ENCODE results near the gene ADIPOR2. TPM values are rescaled to one million over a fixed set of nuclear protein-coding genes. Genes with fewer than 3 reads are reported as not detected.

Gene ADIPOR2
- total RNA-seq, 1 donor from 2014 or later, result 46.6 TPM

- no peak for DNase-seq (ENCODE audit: low spot score)
Observed at GRCh38 chr12:1773937-1774655, 83.2 kb downstream of the ADIPOR2 start.

DNA sequence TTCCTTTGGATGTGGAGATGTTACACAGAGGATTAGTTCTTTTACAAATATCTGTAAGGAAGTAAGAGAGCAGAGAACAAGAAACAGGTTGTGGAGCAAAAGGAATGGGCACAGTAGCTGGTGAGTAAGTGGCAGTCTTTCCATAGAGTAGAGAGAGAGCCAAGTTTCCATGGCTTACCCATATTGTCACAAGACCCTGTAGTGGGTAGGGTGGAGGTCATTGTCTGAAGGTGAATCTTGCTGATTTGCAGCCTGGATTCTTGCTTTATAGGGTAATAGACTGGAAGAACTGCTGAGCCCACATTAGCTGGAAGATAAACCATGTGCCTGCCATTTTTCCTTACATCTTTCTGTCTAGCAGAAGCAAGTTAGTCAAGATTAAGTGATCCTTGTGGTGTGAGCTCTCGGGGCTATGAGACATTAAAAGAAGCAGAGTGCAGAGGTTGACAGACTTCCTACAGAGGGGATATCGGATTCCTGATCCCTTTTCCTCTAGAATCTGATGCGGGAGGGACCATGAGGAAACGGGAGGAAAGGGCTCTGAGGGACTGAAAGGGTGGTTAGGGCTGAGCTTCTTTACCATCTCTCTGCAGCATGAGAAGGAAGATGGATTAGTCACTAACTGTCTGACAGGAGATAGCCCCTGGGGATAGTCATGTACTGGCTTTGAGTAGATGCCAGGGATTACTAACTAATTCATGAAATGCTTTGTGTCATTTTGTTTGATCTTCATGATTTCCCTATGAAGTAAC, 85.5 kb downstream of the ADIPOR2 start:
- no peak for DNase-seq (ENCODE audit: low spot score)

- DNase-seq (ENCODE audit: low spot score), result no peak
Observed at GRCh38 chr12:1777798-1778197, 86.9 kb downstream of the ADIPOR2 start.

DNA sequence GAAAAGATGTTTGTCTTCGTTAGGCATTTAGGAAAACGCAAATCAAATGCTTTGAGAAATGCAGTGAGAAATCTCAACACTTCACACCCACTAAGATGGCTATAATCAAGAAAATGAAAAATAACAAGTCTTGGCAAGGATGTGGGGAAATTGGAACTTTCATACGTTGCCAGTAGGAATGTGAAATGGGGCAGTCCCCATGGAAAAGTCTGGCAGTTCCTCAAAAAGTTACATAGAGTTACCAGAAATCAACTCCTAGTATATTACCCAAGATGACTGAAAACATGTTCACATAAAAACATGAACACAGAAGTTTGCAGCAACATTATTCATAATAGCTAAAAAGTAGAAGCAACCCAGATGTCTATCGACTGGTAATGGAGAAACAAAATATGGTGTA, 88.0 kb downstream of the ADIPOR2 start:
- no peak for DNase-seq (ENCODE audit: low spot score)

- no peak for DNase-seq (ENCODE audit: low spot score)
Observed at GRCh38 chr12:1779783-1780182, 88.9 kb downstream of the ADIPOR2 start.

DNA sequence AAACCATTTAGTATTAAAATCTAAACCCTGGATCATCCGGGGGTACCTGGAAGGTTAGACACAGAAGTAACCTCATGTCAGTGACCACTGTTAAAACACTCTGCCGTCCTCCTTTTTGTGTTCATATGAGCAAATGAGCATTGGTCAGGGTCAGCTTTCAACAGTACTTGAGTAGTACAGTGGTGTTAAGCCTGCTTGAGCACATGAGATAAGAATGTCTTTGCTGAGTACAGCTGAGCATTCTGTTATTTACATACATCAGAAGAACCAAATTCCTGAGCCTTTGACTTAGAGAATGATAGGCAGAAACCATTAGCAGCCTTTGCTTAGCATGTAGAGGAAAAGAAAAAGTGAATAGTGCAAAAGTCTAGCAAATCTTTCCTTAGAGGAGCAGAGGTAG, 90.9 kb downstream of the ADIPOR2 start:
- DNase-seq (ENCODE audit: low spot score), result no peak

DNA sequence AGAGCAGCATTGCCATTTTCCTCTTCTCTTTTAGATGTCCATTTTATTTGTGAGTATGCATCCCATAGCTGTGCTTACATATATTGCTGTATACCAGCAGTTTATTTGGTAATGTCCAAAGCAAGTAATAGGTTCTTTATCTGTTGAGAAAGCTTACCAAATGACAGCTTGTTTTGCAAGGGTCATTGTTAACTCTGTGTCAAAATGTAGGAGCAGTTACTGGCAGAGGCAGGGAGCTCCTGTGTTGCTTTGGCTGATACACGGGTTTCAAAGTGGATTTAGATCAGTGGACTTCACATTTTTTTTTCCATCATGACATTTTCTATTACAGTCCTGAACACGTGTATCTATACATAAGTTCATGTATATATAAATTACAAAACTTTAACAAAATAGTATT, 91.3 kb downstream of the ADIPOR2 start:
- no peak for DNase-seq (ENCODE audit: low spot score)

GRCh38 chr12:1787714-1788113, 96.8 kb downstream of the ADIPOR2 start:
- DNase-seq (ENCODE audit: low spot score), result no peak

GRCh38 chr12:1790444-1790843, 99.6 kb downstream of the ADIPOR2 start:
- no peak for DNase-seq (ENCODE audit: low spot score)

GRCh38 chr12:1791104-1791841, 100.4 kb downstream of the ADIPOR2 start:
- DNase-seq (ENCODE audit: low spot score), result no peak

DNA sequence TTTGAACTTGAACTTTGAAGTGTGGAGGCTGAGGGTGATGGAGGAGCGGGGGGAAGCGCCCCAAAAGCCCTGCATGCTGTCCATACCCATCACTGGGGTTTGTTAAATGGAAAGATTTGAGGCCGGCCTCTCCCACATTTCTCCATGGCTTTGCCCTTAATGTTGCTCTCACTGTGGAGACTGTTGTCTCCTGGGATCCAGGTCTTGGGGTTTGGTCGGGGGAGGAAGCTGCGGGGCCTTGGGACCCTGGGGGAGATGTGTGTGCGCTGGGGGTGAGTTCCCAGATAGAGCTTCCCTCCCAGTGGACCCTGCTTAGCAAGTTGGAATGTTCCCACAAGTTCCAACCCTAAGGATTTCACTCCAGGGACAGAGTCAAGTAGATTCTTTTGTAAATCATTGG, 101.5 kb downstream of the ADIPOR2 start:
- no peak for DNase-seq (ENCODE audit: low spot score)

- no peak for DNase-seq (ENCODE audit: low spot score)
Observed at GRCh38 chr12:1793426-1794210, 102.7 kb downstream of the ADIPOR2 start.

- DNase-seq (ENCODE audit: low spot score), result no peak
Observed at GRCh38 chr12:1794440-1795090, 103.7 kb downstream of the ADIPOR2 start.

- DNase-seq (ENCODE audit: low spot score), result no peak
Observed at GRCh38 chr12:1795221-1795784, 104.4 kb downstream of the ADIPOR2 start.

GRCh38 chr12:1795785-1796514, 105.1 kb downstream of the ADIPOR2 start:
- peak; percentile 93 for DNase-seq (ENCODE audit: low spot score)

DNA sequence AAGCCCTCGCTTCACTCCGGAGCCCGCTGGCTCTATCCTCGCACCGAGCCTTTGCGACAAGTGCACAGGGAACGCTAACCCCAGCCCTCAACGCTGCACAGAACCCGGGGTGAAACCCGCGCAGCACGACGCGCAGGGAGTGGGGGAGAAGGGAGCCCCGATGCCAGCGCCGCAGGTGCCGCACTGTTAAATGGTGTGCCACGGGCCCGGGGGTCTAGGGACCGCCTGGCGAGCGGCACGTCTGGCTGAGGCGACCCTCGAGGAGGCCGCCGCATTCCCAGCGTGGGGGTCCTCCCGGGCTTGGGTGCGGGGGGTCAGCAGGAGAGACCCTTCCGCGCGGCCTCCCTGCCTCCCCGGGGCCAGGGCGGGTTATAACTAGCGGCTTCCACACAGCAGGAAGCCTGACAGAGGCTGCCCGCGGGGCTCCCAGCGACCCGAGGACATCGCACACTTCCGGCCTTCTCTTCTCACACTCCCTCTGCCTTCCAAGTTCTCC, 105.7 kb downstream of the ADIPOR2 start:
- no peak for DNase-seq (ENCODE audit: low spot score)

GRCh38 chr12:1797011-1797901, 106.4 kb downstream of the ADIPOR2 start:
- DNase-seq (ENCODE audit: low spot score), result peak; percentile 72

DNA sequence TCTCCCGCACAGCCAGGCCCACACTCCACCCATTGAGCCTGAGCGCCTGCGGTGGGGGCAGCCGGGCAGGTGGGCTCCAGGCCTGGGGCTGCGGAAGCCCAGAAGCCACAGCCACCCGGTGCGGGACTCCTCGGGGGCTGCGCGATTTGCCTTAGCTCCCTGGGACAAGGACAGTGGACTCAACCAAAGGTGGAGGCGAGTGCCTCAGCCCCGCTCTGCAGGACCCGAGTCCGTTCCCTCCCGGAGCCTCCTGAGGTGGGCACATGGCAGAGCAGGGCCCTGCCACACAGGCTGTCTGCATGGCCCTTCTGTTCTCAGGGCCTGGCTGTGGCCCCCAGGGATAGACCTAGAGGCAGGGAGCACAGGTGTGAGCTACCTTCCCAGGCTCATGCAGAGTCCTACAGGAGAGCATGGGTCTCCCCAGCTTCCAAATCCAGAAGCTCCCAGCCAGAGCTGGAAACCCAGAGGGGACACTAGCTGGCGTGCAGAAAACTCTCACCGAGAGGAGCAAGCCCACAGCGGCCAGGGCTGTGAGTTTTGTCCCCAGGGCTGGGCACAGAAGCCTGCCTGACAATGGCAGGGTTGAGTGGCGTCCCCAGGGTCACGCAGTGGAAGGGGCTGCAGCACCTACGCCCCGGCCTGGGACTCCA, 107.2 kb downstream of the ADIPOR2 start:
- DNase-seq (ENCODE audit: low spot score), result peak; percentile 41

DNA sequence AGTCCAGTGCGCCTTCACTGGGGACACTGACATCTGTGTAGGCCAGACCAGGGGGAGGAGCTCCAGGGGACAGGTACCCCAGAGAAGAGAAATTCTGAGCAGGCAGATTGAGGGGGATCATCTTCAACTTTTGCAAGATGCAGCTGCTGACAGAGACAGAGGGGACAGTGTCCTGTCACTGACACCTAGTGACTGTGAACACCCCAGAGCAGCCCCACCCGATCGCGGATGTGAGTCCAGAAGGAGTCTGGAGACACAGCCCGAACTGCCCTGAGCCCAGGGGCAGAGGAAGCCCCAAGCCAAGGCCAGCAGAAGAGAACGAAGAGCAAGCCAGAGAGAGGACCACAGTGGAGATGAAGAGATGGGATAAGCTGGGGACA, 107.8 kb downstream of the ADIPOR2 start:
- DNase-seq (ENCODE audit: low spot score), result peak; percentile 39
